ENCODE results near the gene LRRC2.
"Not testable (repeated sequence)": the region's sequence is repeated elsewhere in the genome, so short reads cannot be mapped to it uniquely, and the experiment has no call there.

The LRRC2 gene, protein sequence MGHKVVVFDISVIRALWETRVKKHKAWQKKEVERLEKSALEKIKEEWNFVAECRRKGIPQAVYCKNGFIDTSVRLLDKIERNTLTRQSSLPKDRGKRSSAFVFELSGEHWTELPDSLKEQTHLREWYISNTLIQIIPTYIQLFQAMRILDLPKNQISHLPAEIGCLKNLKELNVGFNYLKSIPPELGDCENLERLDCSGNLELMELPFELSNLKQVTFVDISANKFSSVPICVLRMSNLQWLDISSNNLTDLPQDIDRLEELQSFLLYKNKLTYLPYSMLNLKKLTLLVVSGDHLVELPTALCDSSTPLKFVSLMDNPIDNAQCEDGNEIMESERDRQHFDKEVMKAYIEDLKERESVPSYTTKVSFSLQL

GRCh38 chr3:46566040-46566641 lies at the start of gene LRRC2:
Gene LRRC2, minus strand, starts transcription at chr3:46566302. Its CDS starts 14,711 bp downstream, at chr3:46551591.
- DNase-seq: no peak

- DNase-seq: no peak
These were observed 49.1 kb upstream of the LRRC2 start for GRCh38 chr3:46615050-46615775.

GRCh38 chr3:46614431-46614830 lies 48.3 kb upstream of the LRRC2 start:
- no peak for DNase-seq

GRCh38 chr3:46613313-46614005 lies 47.4 kb upstream of the LRRC2 start:
- no peak for DNase-seq

DNA sequence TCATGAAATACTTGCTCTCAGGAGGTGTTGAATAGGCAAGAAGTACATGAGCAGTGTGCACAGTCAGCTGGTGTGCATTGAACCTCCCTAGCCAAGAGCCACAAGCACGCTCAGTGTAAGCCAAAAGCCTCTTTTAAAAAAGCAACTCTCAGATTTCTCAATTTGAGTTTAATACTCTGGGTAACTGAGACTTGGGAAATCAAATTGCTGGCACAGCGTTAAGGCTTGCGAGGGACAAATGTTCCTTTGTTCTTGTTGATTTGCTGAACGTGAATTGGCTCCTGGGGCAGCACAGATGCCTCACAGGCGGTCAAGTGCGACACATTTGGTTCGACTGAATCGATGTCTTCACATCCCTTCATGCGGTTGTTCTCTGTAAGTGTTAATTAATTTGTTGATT lies 46.2 kb upstream of the LRRC2 start, which contains the start of gene FAM240A:
Gene FAM240A, plus strand, starts transcription at position 202 of the 400 bp plus-strand sequence. Its CDS starts 159 bp downstream, at position 361.
- DNase-seq: no peak

- no peak for DNase-seq
These were observed 44.0 kb upstream of the LRRC2 start for GRCh38 chr3:46609944-46610722.

DNA sequence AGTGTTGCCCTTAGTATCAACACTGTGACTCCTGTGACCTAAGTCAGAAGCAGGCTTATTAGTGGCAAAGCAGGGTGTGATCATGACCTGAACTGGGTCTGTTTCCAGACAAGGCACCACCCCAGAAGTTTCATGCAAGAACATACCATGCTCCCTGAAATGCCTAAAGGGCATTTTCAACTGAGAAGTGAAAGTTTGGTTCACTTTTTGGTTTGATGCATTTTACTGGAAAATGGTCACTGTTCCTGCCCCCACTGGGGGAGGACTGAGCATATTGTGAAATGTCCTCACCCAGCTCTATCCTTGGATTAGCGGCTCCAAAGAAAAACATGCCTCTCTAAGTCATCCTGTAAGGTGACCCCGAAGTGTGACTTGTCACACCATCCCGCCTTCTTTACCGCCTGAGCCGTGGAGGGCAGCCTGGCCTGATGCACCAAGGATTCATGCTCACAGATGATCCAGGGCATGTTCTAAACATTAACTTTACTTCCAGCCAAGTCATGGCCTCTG lies 43.2 kb upstream of the LRRC2 start:
- no peak for DNase-seq

- no peak for DNase-seq
These were observed 41.5 kb upstream of the LRRC2 start for GRCh38 chr3:46607603-46608028.

- no peak for DNase-seq
These were observed 38.0 kb upstream of the LRRC2 start for GRCh38 chr3:46604127-46604526.

DNA sequence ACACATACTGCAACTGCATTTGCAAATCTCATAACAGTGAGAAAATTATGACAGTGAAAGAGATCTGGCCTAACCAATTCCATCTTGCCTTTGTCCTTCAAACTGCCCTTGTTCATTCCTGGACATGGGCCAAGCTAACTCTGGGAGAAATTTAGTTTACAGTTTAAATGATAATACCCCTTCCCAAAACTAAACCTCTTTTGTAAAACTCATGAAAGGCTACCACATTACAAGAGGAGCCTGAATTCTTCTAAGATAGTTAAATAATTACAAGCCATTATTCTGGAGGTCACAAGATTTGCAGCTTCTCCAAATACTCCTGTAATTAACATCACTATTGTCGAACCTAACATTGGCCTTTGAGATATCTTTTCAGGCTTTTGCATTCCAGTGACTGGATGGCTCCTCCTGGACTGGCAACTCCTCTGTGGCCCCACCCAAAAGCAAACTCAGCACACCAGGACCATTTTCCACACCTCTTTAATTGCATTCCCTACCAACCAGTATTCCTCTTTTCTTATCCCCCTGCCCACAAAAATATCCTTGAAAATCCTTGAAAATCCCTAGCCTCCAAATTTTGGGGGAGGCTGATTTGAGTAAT lies 37.4 kb upstream of the LRRC2 start:
- no peak for DNase-seq

GRCh38 chr3:46599590-46599989 lies 33.5 kb upstream of the LRRC2 start:
- no peak for DNase-seq

DNA sequence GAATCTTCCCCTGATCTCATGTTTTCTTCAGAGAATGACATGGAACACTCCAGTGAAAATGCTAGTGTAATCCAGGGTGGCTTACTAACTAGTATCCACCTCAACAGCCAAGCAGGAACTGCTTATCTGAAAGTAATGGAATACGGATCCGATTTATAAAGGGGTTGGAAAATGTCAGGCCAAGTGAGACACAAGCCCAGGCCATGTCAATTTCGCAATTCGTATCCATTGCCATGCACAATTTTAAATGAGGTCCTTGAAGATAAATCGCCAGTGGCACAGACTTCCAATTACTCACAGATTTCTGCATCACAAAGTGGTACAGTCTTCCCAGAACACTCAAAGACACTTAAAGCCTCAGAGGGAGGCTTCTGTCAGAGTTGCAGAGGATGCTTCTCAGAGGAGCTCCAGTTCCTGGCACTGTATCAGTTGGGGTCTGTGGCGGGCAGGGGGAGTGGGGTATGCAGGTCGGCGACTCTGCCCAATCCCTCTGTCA lies 29.8 kb upstream of the LRRC2 start:
- no peak for DNase-seq

DNA sequence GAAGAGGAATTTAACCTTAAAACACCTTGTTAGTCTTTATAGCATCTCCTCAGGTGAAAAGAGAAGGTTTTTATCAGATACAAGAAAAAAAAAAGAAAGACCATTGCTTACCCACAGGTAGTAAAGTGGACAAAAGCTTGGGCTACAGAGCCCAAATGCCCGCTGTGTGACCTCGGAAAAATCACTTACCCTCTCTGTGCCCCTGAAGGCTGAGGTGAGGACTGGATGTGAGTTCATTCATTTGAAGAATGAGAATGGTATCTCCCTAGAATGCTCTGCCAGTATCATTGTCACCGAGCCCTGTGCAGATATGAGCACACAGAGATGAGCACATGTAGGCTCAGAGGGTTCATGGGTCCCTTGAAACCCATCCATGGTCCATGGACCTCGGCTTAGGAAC lies 28.6 kb upstream of the LRRC2 start:
- DNase-seq: no peak

- no peak for DNase-seq
These were observed 27.9 kb upstream of the LRRC2 start for GRCh38 chr3:46593979-46594378.

- DNase-seq: no peak
These were observed 27.3 kb upstream of the LRRC2 start for GRCh38 chr3:46593274-46593862.

DNA sequence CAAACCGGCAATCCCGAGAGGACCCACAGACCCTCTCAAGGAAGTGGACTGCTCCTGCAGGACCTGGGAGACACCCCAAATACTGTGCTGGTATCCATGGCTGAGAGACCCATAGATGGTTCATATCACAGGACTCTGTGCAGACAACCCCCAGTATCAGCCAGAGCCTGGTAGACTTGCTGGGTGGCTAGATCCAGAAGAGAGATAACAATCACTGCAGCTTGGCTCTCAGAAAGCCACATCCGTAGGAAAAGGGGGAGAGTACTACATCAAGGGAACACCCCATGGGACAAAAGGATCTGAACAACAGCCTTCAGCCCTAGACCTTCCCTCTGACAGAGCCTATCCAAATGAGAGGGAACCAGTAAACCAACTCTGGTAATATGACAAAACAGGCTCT lies 21.2 kb upstream of the LRRC2 start:
- DNase-seq: not testable (repeated sequence)

- no peak for DNase-seq
These were observed 20.7 kb upstream of the LRRC2 start for GRCh38 chr3:46586738-46587246.

DNA sequence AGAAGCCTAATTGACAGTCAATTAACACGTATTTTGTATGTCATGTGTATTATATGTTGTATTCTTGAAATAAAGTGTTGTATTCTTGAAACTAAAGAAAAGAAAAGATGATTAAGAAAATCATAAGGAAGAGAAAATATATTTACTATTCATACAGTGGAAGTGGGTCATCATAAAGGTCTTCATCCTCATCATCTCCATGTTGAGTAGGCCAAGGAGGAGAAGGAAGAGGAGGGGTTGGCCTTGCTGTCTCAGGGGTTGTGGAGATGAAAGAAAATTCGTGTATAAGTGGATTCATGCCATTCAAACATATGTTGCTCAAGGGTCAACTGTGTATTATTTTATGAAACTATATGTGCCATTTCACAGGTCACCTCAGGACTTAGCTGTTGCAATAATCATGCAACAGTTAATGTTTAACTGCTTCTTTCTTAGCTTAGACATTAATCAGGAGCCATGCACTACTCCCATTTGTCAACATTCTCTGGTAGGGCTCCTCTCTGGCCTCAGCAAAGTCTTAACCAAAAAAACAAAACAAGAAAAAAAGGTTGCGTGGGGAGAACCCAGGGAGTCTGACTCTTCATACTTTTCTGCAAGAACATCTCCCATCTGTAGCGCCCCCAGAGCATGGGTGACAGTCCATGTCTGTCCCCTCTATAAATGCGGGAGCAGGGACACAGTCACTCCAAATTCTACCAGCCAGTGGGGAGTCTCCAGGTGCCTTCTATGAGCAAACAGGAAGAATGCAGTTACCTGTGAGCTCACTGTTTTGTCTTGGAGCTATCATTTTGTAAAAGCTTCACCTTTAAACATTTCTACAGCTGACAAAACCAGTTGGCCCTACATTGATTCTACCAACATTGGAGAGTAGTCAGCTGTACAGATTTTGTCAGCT lies 19.9 kb upstream of the LRRC2 start:
- no peak for DNase-seq

GRCh38 chr3:46584598-46585467 lies 18.7 kb upstream of the LRRC2 start:
- no peak for DNase-seq
